Natural killer cell (primary cell): ENCODE results near the gene GPR17. TPM values are rescaled to one million over a fixed set of nuclear protein-coding genes. Genes with fewer than 3 reads are reported as not detected.

Experiments
- ATAC-seq, 3 donors: fragments of 150-1000 bp in 2 of 3; fragments of 200-7000 bp in 1 of 3; cut with Tn5 transposase; 1 replicate in 1 of 3; 2 replicates in 2 of 3; pipeline ENCODE4 v1.10.0; 2021; ENCODE audit warnings: mild to moderate bottlenecking in 2 of 3, moderate library complexity in 2 of 3
- DNase-seq, 2 donors: peaks; one replicate each; pipeline versions ENCODE4 v3.0.0 to v3.0.0-alpha.2; 2013 to 2021; ENCODE audit warnings: mixed read lengths in 1 of 2
- H3K27ac ChIP-seq: one replicate; pipeline ENCODE4 v1.5.1; 2013; ENCODE audit warnings: mild to moderate bottlenecking, low read length
- H3K27me3 ChIP-seq: one replicate; pipeline ENCODE4 v1.6.1; 2013; ENCODE audit warnings: low read length; ENCODE audit not compliant: control insufficient read depth, insufficient read depth
- H3K36me3 ChIP-seq: one replicate; pipeline ENCODE4 v1.6.1; 2013; ENCODE audit warnings: low read length; ENCODE audit not compliant: control insufficient read depth, insufficient read depth
- H3K4me1 ChIP-seq: one replicate; pipeline ENCODE4 v1.6.1; 2013; ENCODE audit warnings: low read length; ENCODE audit not compliant: control insufficient read depth, insufficient read depth
- H3K4me3 ChIP-seq: one replicate; pipeline ENCODE4 v1.5.1; 2013; ENCODE audit warnings: low read length
- H3K9me3 ChIP-seq: one replicate; pipeline ENCODE4 v1.6.1; 2013; ENCODE audit warnings: low read length; ENCODE audit not compliant: control insufficient read depth, insufficient read depth
- H3K27ac Mint-ChIP-seq, 2 donors: one replicate each; pipeline ENCODE4 v1.8.0; 2022; ENCODE audit warnings: mild to moderate bottlenecking in 2 of 2, mixed read lengths in 2 of 2, moderate library complexity in 1 of 2
- H3K27me3 Mint-ChIP-seq, 2 donors: one replicate each; pipeline ENCODE4 v1.8.0; 2022; ENCODE audit warnings: low read depth in 2 of 2, mixed read lengths in 2 of 2
- H3K36me3 Mint-ChIP-seq: one replicate; pipeline ENCODE4 v1.8.0; 2022; ENCODE audit warnings: mixed read lengths
- H3K4me1 Mint-ChIP-seq, 2 donors: one replicate each; pipeline ENCODE4 v1.8.0; 2022; ENCODE audit warnings: mixed read lengths in 2 of 2
- H3K4me3 Mint-ChIP-seq: one replicate; pipeline ENCODE4 v1.8.0; 2022; ENCODE audit warnings: mild to moderate bottlenecking, moderate library complexity, mixed read lengths
- H3K9me3 Mint-ChIP-seq, 2 donors: one replicate each; pipeline ENCODE4 v1.8.0; 2022; ENCODE audit warnings: mixed read lengths in 2 of 2
- WGBS: methylation state at CpG from one replicate; pipeline ENCODE4 v1.1.7; 2013; ENCODE audit warnings: missing lambda C conversion rate; ENCODE audit not compliant: insufficient coverage; 5-methylcytosine and 5-hydroxymethylcytosine counted together
- intact Hi-C: fragments of 100-400 bp; cut with micrococcal nuclease; formaldehyde crosslinking; loops from one replicate; pipeline ENCODE4 v1.14.2; 2022
- total RNA-seq, 4 donors: library from RNA; stranded (reverse); fragments of 120-200 nt in 1 of 4; gene quantifications; one replicate each; pipeline versions ENCODE4 v1.2.3 to v1.2.4, GENCODE V29; 2013 to 2022
- TF ChIP-seq, protein P1 (sequence below): fragments of 200-600 bp; IDR thresholded peaks from one replicate; pipeline ENCODE4 v1.8.0; 2022; ENCODE audit warnings: antibody characterized with exemption

Gene GPR17
- total RNA-seq, 3 donors from 2014 or later (not counting 1 experiment from before 2014, with no cell fraction given), result not detected

DNA sequence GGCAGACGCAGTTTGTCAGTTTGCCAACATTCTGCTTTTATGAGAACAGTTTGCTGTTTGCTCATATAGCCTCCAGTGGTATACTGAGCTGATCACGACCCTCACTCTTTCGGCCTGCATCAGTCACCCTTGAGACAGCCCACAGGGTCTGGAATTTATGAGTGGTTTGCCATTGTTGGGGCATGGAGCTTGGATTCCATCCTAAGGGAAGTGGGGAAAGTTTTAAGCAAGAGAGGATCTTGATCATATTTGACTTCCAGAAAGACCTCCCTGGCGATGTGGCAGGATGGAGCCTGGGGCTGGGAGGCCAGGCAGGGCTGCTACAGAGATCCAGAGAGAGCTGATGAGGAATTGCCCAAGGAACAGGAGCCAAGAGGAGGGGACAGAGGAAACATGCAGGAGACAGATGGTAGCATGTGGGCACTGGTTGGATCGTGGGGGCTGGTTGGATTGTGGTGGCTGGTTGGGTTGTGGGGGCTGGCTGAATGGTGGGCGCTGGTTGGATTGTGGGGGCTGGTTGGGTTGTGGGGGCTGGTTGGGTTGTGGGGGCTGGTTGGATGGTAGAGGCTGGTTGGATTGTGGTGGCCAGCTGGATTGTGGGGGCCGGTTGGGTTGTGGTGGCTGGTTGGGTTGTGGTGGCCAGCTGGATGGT, 27.3 kb upstream of the GPR17 start:
- Mint-ChIP-seq H3K4me3 (no peak overlapping the region), H3K9me3 (peaks cover 0 to 3% of the 10 kb centered on the region in 2 donors), H3K27ac (no peak overlapping the region), H3K27me3 (peaks cover 14 to 25% of the 10 kb centered on the region in 2 donors), H3K4me1 (peaks cover 8% of the 10 kb centered on the region in 2 donors), H3K36me3 (peaks cover 5% of the 10 kb centered on the region)
- Histone ChIP-seq H3K27ac (no peak overlapping the region), H3K4me3 (no peak overlapping the region), H3K36me3 (no peaks in the 10 kb centered on the region), H3K9me3 (no peaks in the 10 kb centered on the region), H3K4me1 (peaks cover 5% of the 10 kb centered on the region), H3K27me3 (no peaks in the 10 kb centered on the region)
- DNase-seq (no peak), ATAC-seq (no peak)
- intact Hi-C loops, result no loop called here
- TF ChIP-seq, protein P1, sequence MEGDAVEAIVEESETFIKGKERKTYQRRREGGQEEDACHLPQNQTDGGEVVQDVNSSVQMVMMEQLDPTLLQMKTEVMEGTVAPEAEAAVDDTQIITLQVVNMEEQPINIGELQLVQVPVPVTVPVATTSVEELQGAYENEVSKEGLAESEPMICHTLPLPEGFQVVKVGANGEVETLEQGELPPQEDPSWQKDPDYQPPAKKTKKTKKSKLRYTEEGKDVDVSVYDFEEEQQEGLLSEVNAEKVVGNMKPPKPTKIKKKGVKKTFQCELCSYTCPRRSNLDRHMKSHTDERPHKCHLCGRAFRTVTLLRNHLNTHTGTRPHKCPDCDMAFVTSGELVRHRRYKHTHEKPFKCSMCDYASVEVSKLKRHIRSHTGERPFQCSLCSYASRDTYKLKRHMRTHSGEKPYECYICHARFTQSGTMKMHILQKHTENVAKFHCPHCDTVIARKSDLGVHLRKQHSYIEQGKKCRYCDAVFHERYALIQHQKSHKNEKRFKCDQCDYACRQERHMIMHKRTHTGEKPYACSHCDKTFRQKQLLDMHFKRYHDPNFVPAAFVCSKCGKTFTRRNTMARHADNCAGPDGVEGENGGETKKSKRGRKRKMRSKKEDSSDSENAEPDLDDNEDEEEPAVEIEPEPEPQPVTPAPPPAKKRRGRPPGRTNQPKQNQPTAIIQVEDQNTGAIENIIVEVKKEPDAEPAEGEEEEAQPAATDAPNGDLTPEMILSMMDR, result no peak
- WGBS, result 71% methylated on average over 7 of the region's 7 CpGs

DNA sequence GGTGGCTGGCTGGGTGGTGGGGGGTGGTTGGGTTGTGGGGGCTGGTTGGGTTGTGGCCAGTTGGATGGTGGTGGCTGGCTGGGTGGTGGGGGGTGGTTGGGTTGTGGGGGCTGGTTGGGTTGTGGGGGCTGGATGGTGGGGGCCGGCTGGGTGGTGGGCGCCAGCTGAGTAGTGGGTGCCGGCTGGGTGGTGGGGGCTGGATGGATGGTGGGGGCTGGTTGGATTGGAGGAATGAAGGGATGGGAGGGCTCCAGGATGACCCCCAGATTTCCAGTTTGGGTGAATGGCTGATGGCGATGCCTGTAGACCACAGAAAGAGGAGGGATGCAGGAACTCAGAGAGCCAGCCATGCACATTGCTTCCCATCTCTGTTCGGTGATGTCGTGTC, 26.8 kb upstream of the GPR17 start:
- intact Hi-C loops, result no loop called here
- Mint-ChIP-seq H3K4me3 (no peak overlapping the region), H3K4me1 (peaks cover 8% of the 10 kb centered on the region in 2 donors), H3K27ac (no peak overlapping the region), H3K9me3 (no peaks in the 10 kb centered on the region), H3K27me3 (peaks cover 14 to 20% of the 10 kb centered on the region in 2 donors), H3K36me3 (no peaks in the 10 kb centered on the region)
- WGBS, result 86% methylated on average over 6 of the region's 6 CpGs
- TF ChIP-seq, protein P1, result no peak
- Histone ChIP-seq H3K4me1 (peaks cover 5% of the 10 kb centered on the region), H3K9me3 (no peaks in the 10 kb centered on the region), H3K4me3 (no peak overlapping the region), H3K27ac (no peak overlapping the region), H3K36me3 (no peaks in the 10 kb centered on the region), H3K27me3 (no peaks in the 10 kb centered on the region)
- ATAC-seq, result no peak
- DNase-seq, result no peak

DNA sequence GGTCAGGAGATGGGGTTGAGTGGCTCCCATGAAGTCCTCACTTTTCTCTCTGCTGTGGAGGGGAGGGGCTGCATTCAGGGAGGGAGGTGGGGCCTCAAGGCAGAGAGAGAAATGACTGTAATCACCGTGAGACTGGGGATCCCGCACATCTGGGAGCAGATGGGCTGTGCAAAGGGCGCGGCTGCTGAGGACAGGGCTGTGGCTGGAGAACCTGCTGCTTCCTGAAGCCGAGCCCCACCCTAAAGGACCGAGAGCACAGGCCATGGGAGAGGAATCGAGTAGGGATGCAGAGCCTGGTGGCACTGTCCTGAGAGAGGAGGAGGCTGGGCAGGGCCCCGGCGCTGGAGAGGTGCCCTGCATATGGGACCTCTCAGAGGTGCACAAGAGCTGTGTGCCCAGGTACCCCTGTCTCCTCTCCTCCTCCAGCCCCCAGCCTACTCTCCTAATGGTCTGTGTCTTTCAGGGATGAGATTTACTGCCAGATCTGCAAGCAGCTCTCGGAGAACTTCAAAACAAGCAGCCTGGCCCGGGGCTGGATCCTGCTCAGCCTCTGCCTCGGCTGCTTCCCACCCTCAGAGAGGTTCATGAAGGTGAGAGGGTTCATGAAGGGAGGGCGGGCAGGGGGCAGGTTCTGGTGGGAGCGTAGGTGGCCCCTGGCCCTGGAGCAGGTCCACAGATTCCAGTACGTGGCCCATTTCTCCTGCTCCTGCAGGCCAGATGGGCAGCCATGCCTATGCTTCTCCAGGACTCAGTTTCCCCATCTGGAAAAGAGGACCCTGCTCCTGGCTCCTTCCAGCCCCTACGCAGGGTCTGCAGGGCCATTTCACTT, 25.9 kb upstream of the GPR17 start:
- DNase-seq (peak in 1 of 2 donors; percentile 5), ATAC-seq (no peak)
- Mint-ChIP-seq H3K27me3 (peaks cover 12 to 15% of the 10 kb centered on the region in 2 donors), H3K4me3 (no peak overlapping the region), H3K4me1 (peaks cover 8% of the 10 kb centered on the region in 2 donors), H3K27ac (no peak overlapping the region), H3K9me3 (no peaks in the 10 kb centered on the region), H3K36me3 (no peaks in the 10 kb centered on the region)
- Histone ChIP-seq H3K4me1 (peaks cover 5% of the 10 kb centered on the region), H3K27me3 (no peaks in the 10 kb centered on the region), H3K27ac (no peak overlapping the region), H3K36me3 (no peaks in the 10 kb centered on the region), H3K4me3 (no peak overlapping the region), H3K9me3 (no peaks in the 10 kb centered on the region)
- 75% methylated on average over 16 of the region's 16 CpGs for WGBS
- intact Hi-C loops, result no loop called here
- TF ChIP-seq, protein P1, result no peak
